ENCODE results near the gene XRCC5. TPM values are rescaled to one million over a fixed set of nuclear protein-coding genes. Genes with fewer than 3 reads are reported as not detected.
A peak's percentile ranks its signal among the peaks of the same experiment; 100 is the strongest.

The XRCC5 gene
- total RNA-seq, 1 donor from 2014 or later: 807 TPM

DNA sequence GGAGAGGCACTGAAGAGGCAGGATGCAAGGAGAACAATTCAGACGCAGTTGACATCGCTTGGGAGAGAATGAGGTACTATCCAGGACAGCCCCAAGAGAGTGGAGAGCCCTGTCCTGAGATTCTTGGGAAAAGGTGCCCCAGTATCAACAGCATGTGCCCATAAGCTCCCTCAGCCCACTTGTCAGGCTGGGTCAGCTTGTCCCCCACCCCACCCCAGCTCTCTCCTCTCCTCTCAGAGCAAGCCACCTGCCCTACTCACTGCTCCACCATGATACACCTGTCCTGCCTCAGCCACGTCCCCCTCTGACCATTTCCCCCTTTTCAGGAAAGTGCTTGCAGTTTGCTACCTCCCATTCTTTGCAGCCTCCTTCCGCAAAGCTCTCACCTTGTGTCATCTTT lies 111.8 kb downstream of the XRCC5 start:
- H3K4me3 Mint-ChIP-seq: no peak overlapping the region

DNA sequence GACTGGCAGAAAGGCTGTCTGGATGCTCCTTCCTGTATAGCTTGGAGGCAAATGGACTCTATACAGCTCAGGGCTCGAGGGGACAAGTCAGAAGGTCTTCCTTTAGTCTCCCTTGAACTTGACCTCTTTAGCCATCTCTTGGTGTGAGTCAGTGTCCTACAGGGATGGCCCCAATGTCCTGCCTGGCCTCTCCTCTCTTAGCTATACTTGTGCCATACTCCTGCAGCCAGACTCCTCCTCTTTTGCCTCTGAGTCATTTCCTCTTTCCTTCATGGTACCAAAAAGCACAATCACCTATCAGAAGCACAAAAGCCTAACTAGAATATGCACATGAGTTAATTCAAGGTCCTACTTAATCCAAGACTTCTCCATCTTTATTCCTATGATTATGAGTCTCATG lies 112.7 kb downstream of the XRCC5 start:
- no peak overlapping the region for H3K4me2 ChIP-seq
- no peaks in the 10 kb centered on the region for H3K36me3 ChIP-seq
- TF ChIP-seq EZH2phosphoT487 (IDR thresholded peaks at IDR 0.05): no peak
- no peaks in the 10 kb centered on the region for H3K79me2 ChIP-seq (ENCODE audit: low read depth)
- H3F3A ChIP-seq (ENCODE audit: low read depth): no peaks in the 10 kb centered on the region
- Mint-ChIP-seq H3K9me3 (no peaks in the 10 kb centered on the region), H3K36me3 (peaks cover 3% of the 10 kb centered on the region), H3K27ac (no peak overlapping the region), H3K27me3 (ENCODE audit: insufficient read depth, low read depth) (no peaks in the 10 kb centered on the region), H3K4me1 (no peaks in the 10 kb centered on the region), H3K4me3 (no peak overlapping the region)
- no peak overlapping the region for H3K9ac ChIP-seq
- no peaks in the 10 kb centered on the region for H3K4me1 ChIP-seq
- no peak for DNase-seq (ENCODE audit: low spot score)
- H3K9me3 ChIP-seq (ENCODE audit: low read depth): no peaks in the 10 kb centered on the region
- H4K20me1 ChIP-seq (ENCODE audit: low read depth): no peaks in the 10 kb centered on the region
- no peak overlapping the region for H3K4me3 ChIP-seq
- H3K27ac ChIP-seq: no peak overlapping the region
- H3K27me3 ChIP-seq: no peaks in the 10 kb centered on the region
- H2AFZ ChIP-seq (replicated peaks): no peak overlapping the region

More for the DNA sequence above, 111.8 kb downstream of the XRCC5 start:
- Mint-ChIP-seq H3K27me3 (ENCODE audit: insufficient read depth, low read depth) (no peaks in the 10 kb centered on the region), H3K27ac (no peak overlapping the region), H3K4me1 (no peaks in the 10 kb centered on the region), H3K9me3 (no peaks in the 10 kb centered on the region), H3K36me3 (peaks cover 3% of the 10 kb centered on the region)
- H3K9me3 ChIP-seq (ENCODE audit: low read depth): no peaks in the 10 kb centered on the region
- H3F3A ChIP-seq (ENCODE audit: low read depth): no peaks in the 10 kb centered on the region
- H3K27ac ChIP-seq: no peak overlapping the region
- H3K27me3 ChIP-seq: no peaks in the 10 kb centered on the region
- H2AFZ ChIP-seq (replicated peaks): no peak overlapping the region
- no peak for DNase-seq (ENCODE audit: low spot score)
- no peak overlapping the region for H3K9ac ChIP-seq
- H3K36me3 ChIP-seq: no peaks in the 10 kb centered on the region
- H3K4me3 ChIP-seq: no peak overlapping the region
- no peaks in the 10 kb centered on the region for H3K79me2 ChIP-seq (ENCODE audit: low read depth)
- no peaks in the 10 kb centered on the region for H4K20me1 ChIP-seq (ENCODE audit: low read depth)
- H3K4me1 ChIP-seq: no peaks in the 10 kb centered on the region
- H3K4me2 ChIP-seq: no peak overlapping the region
- TF ChIP-seq EZH2 (IDR thresholded peaks at IDR 0.05) (no peak), EZH2phosphoT487 (IDR thresholded peaks at IDR 0.05) (no peak)
- TF ChIP-seq, protein P1, sequence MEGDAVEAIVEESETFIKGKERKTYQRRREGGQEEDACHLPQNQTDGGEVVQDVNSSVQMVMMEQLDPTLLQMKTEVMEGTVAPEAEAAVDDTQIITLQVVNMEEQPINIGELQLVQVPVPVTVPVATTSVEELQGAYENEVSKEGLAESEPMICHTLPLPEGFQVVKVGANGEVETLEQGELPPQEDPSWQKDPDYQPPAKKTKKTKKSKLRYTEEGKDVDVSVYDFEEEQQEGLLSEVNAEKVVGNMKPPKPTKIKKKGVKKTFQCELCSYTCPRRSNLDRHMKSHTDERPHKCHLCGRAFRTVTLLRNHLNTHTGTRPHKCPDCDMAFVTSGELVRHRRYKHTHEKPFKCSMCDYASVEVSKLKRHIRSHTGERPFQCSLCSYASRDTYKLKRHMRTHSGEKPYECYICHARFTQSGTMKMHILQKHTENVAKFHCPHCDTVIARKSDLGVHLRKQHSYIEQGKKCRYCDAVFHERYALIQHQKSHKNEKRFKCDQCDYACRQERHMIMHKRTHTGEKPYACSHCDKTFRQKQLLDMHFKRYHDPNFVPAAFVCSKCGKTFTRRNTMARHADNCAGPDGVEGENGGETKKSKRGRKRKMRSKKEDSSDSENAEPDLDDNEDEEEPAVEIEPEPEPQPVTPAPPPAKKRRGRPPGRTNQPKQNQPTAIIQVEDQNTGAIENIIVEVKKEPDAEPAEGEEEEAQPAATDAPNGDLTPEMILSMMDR (IDR thresholded peaks at IDR 0.05): no peak

DNA sequence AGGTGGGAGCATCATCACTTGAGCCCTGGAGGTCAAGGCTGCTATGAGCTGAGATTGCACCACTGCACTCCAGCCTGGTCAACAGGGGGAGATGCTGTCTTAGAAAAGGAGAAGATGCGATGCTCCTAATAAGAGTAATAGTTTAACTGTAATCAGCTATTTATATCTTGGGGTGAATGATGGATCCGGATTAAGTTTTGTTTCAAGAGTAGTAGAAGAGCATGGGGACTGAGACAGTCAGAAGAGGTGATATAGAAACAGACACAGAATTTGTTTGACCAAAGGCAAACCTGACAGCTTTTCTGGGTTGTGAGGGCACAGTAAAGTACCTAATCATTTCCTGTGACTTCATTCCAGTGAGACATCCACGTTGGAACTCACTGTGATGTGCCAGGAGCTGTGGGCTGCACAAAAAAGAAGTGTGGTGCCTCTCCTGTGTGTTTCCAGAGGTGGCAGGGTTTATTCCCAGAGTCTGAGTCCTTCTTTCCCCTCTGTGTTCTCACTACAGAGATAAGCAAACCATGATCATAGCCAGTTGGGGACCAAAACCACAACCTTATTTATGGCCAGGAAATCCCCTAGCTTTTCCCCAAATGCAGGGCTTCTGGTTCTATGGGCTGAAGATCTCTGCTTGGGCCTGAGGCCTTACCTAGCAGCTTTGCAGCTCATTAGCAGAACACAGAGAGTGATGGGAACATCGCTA lies 113.7 kb downstream of the XRCC5 start:
- Mint-ChIP-seq H3K4me1 (no peaks in the 10 kb centered on the region), H3K27ac (no peak overlapping the region)
- H3K79me2 ChIP-seq (ENCODE audit: low read depth): no peaks in the 10 kb centered on the region

DNA sequence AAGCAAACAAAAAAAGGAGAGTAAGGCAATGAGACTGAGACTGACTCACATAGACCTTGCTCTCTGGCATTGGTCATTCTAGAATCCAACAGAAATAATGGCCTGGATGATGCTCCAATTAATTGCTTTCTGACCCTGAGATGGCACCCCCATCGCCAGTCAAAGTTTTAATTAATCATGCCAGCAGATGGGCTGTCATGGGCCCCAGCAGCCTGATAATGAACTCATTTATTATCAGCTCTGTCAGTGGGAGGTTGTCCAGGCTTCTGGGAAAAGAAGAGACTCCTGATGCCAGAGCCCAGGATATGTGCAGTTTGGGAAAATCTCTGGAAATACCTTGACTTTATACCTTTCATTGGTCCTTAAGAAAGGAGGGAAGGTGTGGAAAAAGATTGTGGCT lies 115.2 kb downstream of the XRCC5 start:
- no peaks in the 10 kb centered on the region for H3K27me3 Mint-ChIP-seq (ENCODE audit: insufficient read depth, low read depth)

More for the DNA sequence above, 113.7 kb downstream of the XRCC5 start:
- Histone ChIP-seq H3F3A (ENCODE audit: low read depth) (no peaks in the 10 kb centered on the region), H3K4me2 (no peak overlapping the region), H3K36me3 (no peaks in the 10 kb centered on the region), H2AFZ (replicated peaks) (no peak overlapping the region), H4K20me1 (ENCODE audit: low read depth) (no peaks in the 10 kb centered on the region), H3K27me3 (no peaks in the 10 kb centered on the region), H3K9me3 (ENCODE audit: low read depth) (no peaks in the 10 kb centered on the region), H3K4me3 (no peak overlapping the region), H3K4me1 (no peaks in the 10 kb centered on the region), H3K9ac (no peak overlapping the region), H3K27ac (no peak overlapping the region)
- no peak overlapping the region for H3K4me3 Mint-ChIP-seq
- peak; percentile 16 for DNase-seq (ENCODE audit: low spot score)
- H3K9me3 Mint-ChIP-seq: no peaks in the 10 kb centered on the region
- no peak for TF ChIP-seq EZH2phosphoT487 (IDR thresholded peaks at IDR 0.05)
- TF ChIP-seq, protein P1 (IDR thresholded peaks at IDR 0.05): peak; percentile 60
- H3K36me3 Mint-ChIP-seq: peaks cover 3% of the 10 kb centered on the region
- H3K27me3 Mint-ChIP-seq (ENCODE audit: insufficient read depth, low read depth): no peaks in the 10 kb centered on the region

More for the DNA sequence above, 115.2 kb downstream of the XRCC5 start:
- Histone ChIP-seq H3K27me3 (no peaks in the 10 kb centered on the region), H4K20me1 (ENCODE audit: low read depth) (no peaks in the 10 kb centered on the region), H3K79me2 (ENCODE audit: low read depth) (no peaks in the 10 kb centered on the region), H3F3A (ENCODE audit: low read depth) (no peaks in the 10 kb centered on the region), H3K4me3 (no peak overlapping the region), H3K36me3 (no peaks in the 10 kb centered on the region), H3K9ac (no peak overlapping the region), H3K4me2 (no peak overlapping the region), H3K4me1 (no peaks in the 10 kb centered on the region), H3K27ac (no peak overlapping the region), H2AFZ (replicated peaks) (no peak overlapping the region), H3K9me3 (ENCODE audit: low read depth) (no peaks in the 10 kb centered on the region)
- Mint-ChIP-seq H3K36me3 (peaks cover 3% of the 10 kb centered on the region), H3K4me1 (no peaks in the 10 kb centered on the region), H3K27ac (no peak overlapping the region), H3K4me3 (no peak overlapping the region), H3K9me3 (peaks cover 3% of the 10 kb centered on the region)
- no peak for DNase-seq (ENCODE audit: low spot score)
- TF ChIP-seq EZH2phosphoT487 (IDR thresholded peaks at IDR 0.05): no peak
- TF ChIP-seq, protein P1 (IDR thresholded peaks at IDR 0.05): no peak
- no peak for TF ChIP-seq EZH2 (IDR thresholded peaks at IDR 0.05)

Measured in neural progenitor cell (in vitro differentiated cells).